Heart left ventricle (tissue), 16 donors: ENCODE results near the gene C15orf39. TPM values are rescaled to one million over a fixed set of nuclear protein-coding genes. Genes with fewer than 3 reads are reported as not detected.

Source experiments
- ATAC-seq, 4 donors: fragments of 200-7000 bp; cut with Tn5 transposase; one replicate each; pipeline ENCODE4 v1.9.1; 2020 to 2022; ENCODE audit warnings: moderate library complexity in 4 of 4, mild to moderate bottlenecking in 3 of 4, moderate number of reproducible peaks in 1 of 4
- DNase-seq, 5 donors: peaks; one replicate each; pipeline ENCODE4 v3.0.0-alpha.2; 2020
- H3K27ac ChIP-seq, 12 donors: fragments of 200-600 bp; sonication (generic) in 4 of 12; one replicate each; pipeline versions ENCODE4 v1.5.0 to v1.8.0; 2016 to 2022; ENCODE audit warnings: mild to moderate bottlenecking in 2 of 12
- H3K27me3 ChIP-seq, 9 donors: fragments of 200-600 bp; sonication (generic) in 2 of 9; one replicate each; pipeline versions ENCODE4 v1.5.1 to v1.8.0; 2016 to 2022; ENCODE audit warnings: mild to moderate bottlenecking in 3 of 9
- H3K36me3 ChIP-seq, 9 donors: fragments of 200-600 bp; sonication (generic) in 2 of 9; one replicate each; pipeline versions ENCODE4 v1.5.0 to v1.8.0; 2018 to 2022; ENCODE audit warnings: mild to moderate bottlenecking in 2 of 9
- H3K4me1 ChIP-seq, 12 donors: fragments of 200-600 bp; sonication (generic) in 4 of 12; one replicate each; pipeline versions ENCODE4 v1.5.0 to v1.8.0; 2016 to 2022; ENCODE audit warnings: mild to moderate bottlenecking in 3 of 12
- H3K4me3 ChIP-seq, 12 donors: fragments of 200-600 bp; sonication (generic) in 4 of 12; one replicate each; pipeline versions ENCODE4 v1.5.0 to v1.8.0; 2017 to 2022; ENCODE audit warnings: mild to moderate bottlenecking in 9 of 12, moderate library complexity in 4 of 12
- H3K9me3 ChIP-seq, 12 donors: fragments of 200-600 bp; sonication (generic) in 4 of 12; one replicate each; pipeline versions ENCODE4 v1.5.0 to v1.8.0; 2016 to 2022; ENCODE audit warnings: mild to moderate bottlenecking in 1 of 12
- CTCF ChIP-seq, 12 donors: fragments of 200-600 bp; sonication (generic) in 4 of 12; IDR thresholded peaks; one replicate each; pipeline versions ENCODE4 v1.5.0 to v1.8.0; 2018 to 2022; ENCODE audit warnings: antibody characterized with exemption in 12 of 12, mild to moderate bottlenecking in 5 of 12
- POLR2A ChIP-seq, 2 donors: fragments of 450-650 bp; IDR thresholded peaks; one replicate each; pipeline ENCODE4 v1.6.1; 2017; ENCODE audit warnings: antibody characterized with exemption in 2 of 2, mild to moderate bottlenecking in 2 of 2, moderate library complexity in 2 of 2
- WGBS, 4 donors: extraction: QIAGEN DNeasy Blood & Tissue Kit in 2 of 4; methylation state at CpG; one replicate each; pipeline versions ENCODE4 v1.1.5 to v1.1.7; 2013 to 2018; 5-methylcytosine and 5-hydroxymethylcytosine counted together
- intact Hi-C, 10 donors: fragments of 100-400 bp; cut with DNase I; formaldehyde crosslinking; loops; one replicate each; pipeline versions ENCODE4 v1.11.1 to v1.14.2; 2022
- polyA plus RNA-seq, 2 donors: library from polyadenylated mRNA; stranded (reverse); fragments of 200-250 nt; gene quantifications; one replicate each; pipeline ENCODE4 v1.2.3, GENCODE V29; 2013
- total RNA-seq, 9 donors: library from RNA; depleted of rRNA in 2 of 9; stranded (reverse); fragments of >200 nt in 2 of 9; fragmentation: NEBNext Ultra II Directional in 3 of 9; extraction: Animal tissue kit (Norgen Biotek cat#: 25700) in 3 of 9; gene quantifications; one replicate each; pipeline versions ENCODE4 v1.1.0 to v1.2.4, GENCODE V29; 2016 to 2023
- donor health status: ischemic (EF 13 %, LVEDD 7.1; RV severe dilation, severe dysfunction).
- donor health status: healthy with polysubstance abuse.
- donor health status: DM: no; HTN: yes; CAD: no.
- donor health status: DM: no; HTN: no; CAD: no.
- donor health status: ischemic (EF 25% LVEDD 6.9; RV normal size, moderate dysfunction).
- donor health status: ischemic (EF 25% LVEDD 5.7; RV mildly dilated, moderate dysfunction).
- donor health status: healthy.
- donor health status: DM: yes; HTN: yes; CAD: no.
- donor health status: ischemic (EF 35%, LVEDD 5.7; RV mildly dilated, moderate dysfunction).
- donor health status: nonischemic (EF 11% LVEDD 7.7; RV severe dilation, severe dysfunction).
- donor health status: DM: yes; HTN: yes; CAD: no.
- donor health status: PGD.
- donor health status: ischemic (EF 29% LVEDD 5.4; RV normal size, mild dysfunction).
- donor health status: nonischemic (EF 23%, LVEDD 6.1; RV moderate dilation, normal function).

C15orf39 gene
- total and polyA plus RNA-seq, 11 donors = 6.5 to 26.1 (median 13.6) TPM

DNA sequence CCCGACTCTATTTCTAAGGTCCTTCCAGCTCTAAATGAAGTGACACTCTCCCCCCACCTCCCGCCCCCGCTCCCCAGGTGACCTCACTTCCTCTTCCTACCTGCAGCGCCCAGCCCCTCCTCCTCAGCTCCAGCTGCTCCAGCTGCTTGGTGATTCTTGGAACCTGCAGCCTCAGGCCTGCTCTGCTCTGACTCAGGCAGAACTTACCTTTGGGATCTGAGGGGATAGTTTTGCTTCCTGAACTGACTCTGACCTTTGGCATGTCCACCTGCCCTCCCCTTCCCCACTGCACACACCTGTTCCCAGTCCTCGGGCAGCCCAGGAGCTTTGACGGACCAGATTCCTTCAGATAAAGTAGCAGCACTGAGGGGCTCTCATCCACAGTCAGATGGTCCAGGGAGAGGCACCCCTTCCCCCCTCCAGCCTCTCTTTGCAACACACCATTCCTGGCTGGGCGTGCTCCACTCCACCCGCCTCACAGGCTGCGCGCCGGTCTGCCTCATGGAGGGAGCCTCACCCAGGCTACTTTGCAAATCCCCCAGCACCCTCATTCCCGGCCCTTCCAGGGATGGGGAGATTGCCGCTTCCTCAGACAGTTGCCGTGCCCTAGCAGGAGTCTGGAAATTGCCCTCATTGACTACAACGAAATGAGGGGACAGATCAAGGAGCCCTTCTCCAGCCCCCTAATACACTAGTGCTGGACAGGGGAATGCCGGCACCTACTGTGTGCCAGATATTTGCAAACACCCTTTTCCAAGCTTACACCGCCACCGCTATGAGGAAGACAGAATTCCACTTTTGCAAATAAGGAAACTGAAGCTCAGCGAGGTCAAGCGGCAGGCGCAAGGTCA, 692 bp upstream of the C15orf39 start:
- H3K27me3 ChIP-seq = no peaks in the 10 kb centered on the region
- peaks cover 0 to 75% (median 55%) of the 10 kb centered on the region in 12 donors for H3K4me1 ChIP-seq
- no peaks in the 10 kb centered on the region for H3K9me3 ChIP-seq
- H3K27ac ChIP-seq = peak overlapping the region; percentile 20 to 99 (median 97)
- ATAC-seq (peak in 1 of 4 donors; percentile 3), DNase-seq (peak in 3 of 5 donors; percentile 50 to 66 (median 65))
- intact Hi-C loops = loop anchor here in 7 of 10 donors (1.0 to 10.0 kb wide), 6 partner anchors 74 to 264 kb away; partner anchors contain the start of genes RPP25 (in 3 of the 7), COMMD4 (in 1 of the 7) and COX5A (in 1 of the 7)
- peak overlapping the region; percentile 61 to 100 (median 89) for H3K4me3 ChIP-seq
- no peak for TF ChIP-seq POLR2A (IDR thresholded peaks at IDR 0.05)
- TF ChIP-seq CTCF (IDR thresholded peaks at IDR 0.05) = no peak
- 11 to 21% (median 13%) methylated on average over 13 to 21 of the region's 21 CpGs for WGBS, 4 donors
- peaks cover 0 to 5% (median 1%) of the 10 kb centered on the region in 9 donors for H3K36me3 ChIP-seq

- no peaks in the 10 kb centered on the region for H3K27me3 ChIP-seq
- intact Hi-C loops = loop anchor here in 9 of 10 donors (1.0 to 10.0 kb wide), 8 partner anchors 75 to 265 kb away; partner anchors contain the start of genes RPP25 (in 3 of the 9), COMMD4 (in 1 of the 9) and COX5A (in 1 of the 9)
- peak overlapping the region; percentile 61 to 100 (median 89) for H3K4me3 ChIP-seq
- peak overlapping the region; percentile 92 to 99 (median 97) for H3K27ac ChIP-seq
- ATAC-seq (peak in 3 of 4 donors; percentile 17 to 46 (median 38)), DNase-seq (peak; percentile 76 to 91 (median 81))
- H3K36me3 ChIP-seq = peaks cover 0 to 19% (median 15%) of the 10 kb centered on the region in 9 donors
- peak in 8 of 12 donors; percentile 3 to 44 (median 16) for TF ChIP-seq CTCF (IDR thresholded peaks at IDR 0.05)
- no peak for TF ChIP-seq POLR2A (IDR thresholded peaks at IDR 0.05)
- peaks cover 0 to 78% (median 53%) of the 10 kb centered on the region in 12 donors for H3K4me1 ChIP-seq
- no peaks in the 10 kb centered on the region for H3K9me3 ChIP-seq
- WGBS, 4 donors = 0 to 1% (median 1%) methylated on average over 18 to 71 of the region's 71 CpGs
Measured at GRCh38 chr15:75202251-75203016, 752 bp downstream of the C15orf39 start.

GRCh38 chr15:75203017-75203907, 1.6 kb downstream of the C15orf39 start:
- peak overlapping the region; percentile 61 to 100 (median 89) for H3K4me3 ChIP-seq
- no peaks in the 10 kb centered on the region for H3K27me3 ChIP-seq
- peak overlapping the region; percentile 92 to 99 (median 97) for H3K27ac ChIP-seq
- peaks cover 0 to 86% (median 60%) of the 10 kb centered on the region in 12 donors for H3K4me1 ChIP-seq
- peaks cover 0 to 28% (median 24%) of the 10 kb centered on the region in 9 donors for H3K36me3 ChIP-seq
- TF ChIP-seq POLR2A (IDR thresholded peaks at IDR 0.05) (no peak), CTCF (IDR thresholded peaks at IDR 0.05) (no peak)
- ATAC-seq = no peak
- DNase-seq = peak in 1 of 5 donors; percentile 72
- H3K9me3 ChIP-seq = no peaks in the 10 kb centered on the region
- intact Hi-C loops = loop anchor here in 9 of 10 donors (1.0 to 10.0 kb wide), 8 partner anchors 76 to 266 kb away; partner anchors contain the start of genes RPP25 (in 3 of the 9), COMMD4 (in 1 of the 9) and COX5A (in 1 of the 9)
- 14 to 25% (median 20%) methylated on average over 11 to 18 of the region's 18 CpGs for WGBS, 4 donors
